GM19467 (cell line): ENCODE measurements around the gene SLC11A1.

Experiments
- ATAC-seq: cut with Tn5 transposase; IDR thresholded peaks from one replicate; pipeline ENCODE4 v1.9.1; 2021; ENCODE audit warnings: mild to moderate bottlenecking, moderate library complexity; ENCODE audit not compliant: unreplicated experiment

Gene SLC11A1

GRCh38 chr2:218381916-218382366 is at the start of gene SLC11A1:
Gene SLC11A1, plus strand, starts transcription at chr2:218382273. Its CDS starts 96 bp downstream, at chr2:218382369.
- no peak for ATAC-seq

- ATAC-seq: no peak
Observed at GRCh38 chr2:218332288-218332687, 49.8 kb upstream of the SLC11A1 start.

- ATAC-seq: no peak
Observed at GRCh38 chr2:218332920-218333645, 49.0 kb upstream of the SLC11A1 start.

GRCh38 chr2:218334531-218334930 is 47.5 kb upstream of the SLC11A1 start:
- ATAC-seq: no peak

GRCh38 chr2:218340656-218341055 is 41.4 kb upstream of the SLC11A1 start:
- no peak for ATAC-seq

- ATAC-seq: no peak
Observed at GRCh38 chr2:218341381-218341780, 40.7 kb upstream of the SLC11A1 start.

GRCh38 chr2:218342837-218343236 is 39.2 kb upstream of the SLC11A1 start:
- no peak for ATAC-seq

GRCh38 chr2:218343591-218343990 is 38.5 kb upstream of the SLC11A1 start:
- no peak for ATAC-seq

- ATAC-seq: no peak
Observed at GRCh38 chr2:218344090-218344754, 37.9 kb upstream of the SLC11A1 start.

GRCh38 chr2:218344755-218345417 is 37.2 kb upstream of the SLC11A1 start:
- no peak for ATAC-seq

GRCh38 chr2:218345491-218346236 is 36.4 kb upstream of the SLC11A1 start:
- ATAC-seq: no peak

GRCh38 chr2:218347172-218347571 is 34.9 kb upstream of the SLC11A1 start:
- no peak for ATAC-seq

GRCh38 chr2:218354045-218354444 is 28.0 kb upstream of the SLC11A1 start:
- ATAC-seq: no peak

- no peak for ATAC-seq
Observed at GRCh38 chr2:218354850-218355443, 27.1 kb upstream of the SLC11A1 start.

- ATAC-seq: no peak
Observed at GRCh38 chr2:218357236-218358177, 24.6 kb upstream of the SLC11A1 start.

- no peak for ATAC-seq
Observed at GRCh38 chr2:218360453-218360852, 21.6 kb upstream of the SLC11A1 start.

GRCh38 chr2:218362606-218363005 is 19.5 kb upstream of the SLC11A1 start:
- no peak for ATAC-seq

GRCh38 chr2:218363736-218364135 is 18.3 kb upstream of the SLC11A1 start:
- ATAC-seq: no peak

GRCh38 chr2:218364196-218364595 is 17.9 kb upstream of the SLC11A1 start:
- no peak for ATAC-seq
